Measurements from ENCODE around the gene STXBP6.
A peak's percentile ranks its signal among the peaks of the same experiment; 100 is the strongest.

STXBP6 gene

GRCh38 chr14:25062022-25062321 lies 12.0 kb upstream of the STXBP6 start:
- Mint-ChIP-seq H3K27ac (peak overlapping the region in 1 of 2 donors; percentile 64), H3K27me3 (peaks cover 19% of the 10 kb centered on the region), H3K9me3 (no peaks in the 10 kb centered on the region)

GRCh38 chr14:25056688-25057078 lies 6.7 kb upstream of the STXBP6 start:
- Mint-ChIP-seq H3K9me3 (no peaks in the 10 kb centered on the region), H3K27ac (no peak overlapping the region), H3K4me3 (no peak overlapping the region), H3K4me1 (no peaks in the 10 kb centered on the region), H3K27me3 (peaks cover 48% of the 10 kb centered on the region)
- ATAC-seq (no peak), DNase-seq (no peak)

More at GRCh38 chr14:25062022-25062321, 12.0 kb upstream of the STXBP6 start:
- ATAC-seq (no peak), DNase-seq (no peak)
- no peak overlapping the region for H3K4me3 Mint-ChIP-seq
- H3K4me1 Mint-ChIP-seq: no peaks in the 10 kb centered on the region

GRCh38 chr14:25055992-25056687 lies 6.2 kb upstream of the STXBP6 start:
- Mint-ChIP-seq H3K27ac (no peak overlapping the region), H3K9me3 (no peaks in the 10 kb centered on the region), H3K27me3 (peaks cover 48% of the 10 kb centered on the region), H3K4me1 (no peaks in the 10 kb centered on the region), H3K4me3 (no peak overlapping the region)
- DNase-seq (no peak), ATAC-seq (no peak)

GRCh38 chr14:25055005-25055404 lies 5.1 kb upstream of the STXBP6 start:
- no peak overlapping the region for H3K27ac Mint-ChIP-seq
- DNase-seq: no peak
- peaks cover 4% of the 10 kb centered on the region for H3K4me1 Mint-ChIP-seq
- no peaks in the 10 kb centered on the region for H3K9me3 Mint-ChIP-seq
- no peak overlapping the region for H3K4me3 Mint-ChIP-seq
- no peak for ATAC-seq
- peaks cover 60% of the 10 kb centered on the region for H3K27me3 Mint-ChIP-seq

GRCh38 chr14:25053585-25053984 lies 3.6 kb upstream of the STXBP6 start:
- ATAC-seq (no peak), DNase-seq (no peak)
- H3K27ac Mint-ChIP-seq: no peak overlapping the region
- no peak overlapping the region for H3K4me3 Mint-ChIP-seq
- peaks cover 12% of the 10 kb centered on the region for H3K4me1 Mint-ChIP-seq
- H3K27me3 Mint-ChIP-seq: peaks cover 62% of the 10 kb centered on the region
- no peaks in the 10 kb centered on the region for H3K9me3 Mint-ChIP-seq

GRCh38 chr14:25052921-25053320 lies 3.0 kb upstream of the STXBP6 start:
- no peak overlapping the region for H3K4me3 Mint-ChIP-seq
- H3K27ac Mint-ChIP-seq: no peak overlapping the region
- DNase-seq (no peak), ATAC-seq (no peak)
- no peaks in the 10 kb centered on the region for H3K9me3 Mint-ChIP-seq
- peaks cover 69% of the 10 kb centered on the region for H3K27me3 Mint-ChIP-seq
- H3K4me1 Mint-ChIP-seq: peaks cover 17% of the 10 kb centered on the region

- Mint-ChIP-seq H3K4me1 (peaks cover 17% of the 10 kb centered on the region), H3K27me3 (peaks cover 74% of the 10 kb centered on the region), H3K27ac (no peak overlapping the region), H3K4me3 (no peak overlapping the region), H3K9me3 (no peaks in the 10 kb centered on the region)
- no peak for DNase-seq
- ATAC-seq: no peak
Observed at GRCh38 chr14:25052385-25052784, 2.4 kb upstream of the STXBP6 start.

GRCh38 chr14:25050269-25051150 lies 563 bp upstream of the STXBP6 start:
- Mint-ChIP-seq H3K27me3 (peaks cover 74% of the 10 kb centered on the region), H3K9me3 (no peaks in the 10 kb centered on the region), H3K27ac (no peak overlapping the region), H3K4me3 (peak overlapping the region; percentile 61 to 65), H3K4me1 (peaks cover 17% of the 10 kb centered on the region)
- no peak for ATAC-seq
- DNase-seq: no peak

- Mint-ChIP-seq H3K9me3 (no peaks in the 10 kb centered on the region), H3K4me1 (peaks cover 17% of the 10 kb centered on the region), H3K27me3 (peaks cover 64% of the 10 kb centered on the region), H3K4me3 (peak overlapping the region; percentile 43 to 65), H3K27ac (no peak overlapping the region)
- no peak for ATAC-seq
- DNase-seq: no peak
Observed at GRCh38 chr14:25049093-25049567, 817 bp downstream of the STXBP6 start.

- no peak for DNase-seq
- ATAC-seq: no peak
- Mint-ChIP-seq H3K4me3 (peak overlapping the region; percentile 43 to 65), H3K4me1 (peaks cover 17% of the 10 kb centered on the region), H3K27me3 (peaks cover 61% of the 10 kb centered on the region), H3K9me3 (no peaks in the 10 kb centered on the region), H3K27ac (no peak overlapping the region)
Observed at GRCh38 chr14:25048170-25049016, 1.6 kb downstream of the STXBP6 start.

- Mint-ChIP-seq H3K4me3 (no peak overlapping the region), H3K27ac (no peak overlapping the region), H3K9me3 (no peaks in the 10 kb centered on the region), H3K4me1 (peaks cover 17% of the 10 kb centered on the region), H3K27me3 (peaks cover 46% of the 10 kb centered on the region)
- DNase-seq: no peak
- ATAC-seq: no peak
Observed at GRCh38 chr14:25046301-25046943, 3.5 kb downstream of the STXBP6 start.

GRCh38 chr14:25044106-25044698 lies 5.7 kb downstream of the STXBP6 start:
- Mint-ChIP-seq H3K4me1 (peaks cover 11% of the 10 kb centered on the region), H3K27ac (no peak overlapping the region), H3K9me3 (no peaks in the 10 kb centered on the region), H3K4me3 (no peak overlapping the region), H3K27me3 (peaks cover 28% of the 10 kb centered on the region)
- DNase-seq (no peak), ATAC-seq (no peak)

- ATAC-seq (no peak), DNase-seq (no peak)
- H3K4me3 Mint-ChIP-seq: no peak overlapping the region
- peaks cover 0 to 9% of the 10 kb centered on the region in 2 donors for H3K9me3 Mint-ChIP-seq
- peaks cover 13% of the 10 kb centered on the region for H3K27me3 Mint-ChIP-seq
- no peak overlapping the region for H3K27ac Mint-ChIP-seq
- no peaks in the 10 kb centered on the region for H3K4me1 Mint-ChIP-seq
Observed at GRCh38 chr14:25042362-25043299, 7.3 kb downstream of the STXBP6 start.

GRCh38 chr14:25041898-25042297 lies 8.0 kb downstream of the STXBP6 start:
- ATAC-seq (no peak), DNase-seq (no peak)
- Mint-ChIP-seq H3K9me3 (peaks cover 0 to 9% of the 10 kb centered on the region in 2 donors), H3K4me1 (no peaks in the 10 kb centered on the region), H3K27me3 (peaks cover 8% of the 10 kb centered on the region), H3K4me3 (no peak overlapping the region), H3K27ac (no peak overlapping the region)

Data from stimulated activated naive CD8-positive, alpha-beta T cell treated with anti-CD3 and anti-CD28 coated beads, Interleukin-15, amount 100 ng/mL, for 72 hours (primary cell).